ENCODE measurements around the gene BBS4.
"Not testable (repeated sequence)": the region's sequence is repeated elsewhere in the genome, so short reads cannot be mapped to it uniquely, and the experiment has no call there.

Gene BBS4, protein sequence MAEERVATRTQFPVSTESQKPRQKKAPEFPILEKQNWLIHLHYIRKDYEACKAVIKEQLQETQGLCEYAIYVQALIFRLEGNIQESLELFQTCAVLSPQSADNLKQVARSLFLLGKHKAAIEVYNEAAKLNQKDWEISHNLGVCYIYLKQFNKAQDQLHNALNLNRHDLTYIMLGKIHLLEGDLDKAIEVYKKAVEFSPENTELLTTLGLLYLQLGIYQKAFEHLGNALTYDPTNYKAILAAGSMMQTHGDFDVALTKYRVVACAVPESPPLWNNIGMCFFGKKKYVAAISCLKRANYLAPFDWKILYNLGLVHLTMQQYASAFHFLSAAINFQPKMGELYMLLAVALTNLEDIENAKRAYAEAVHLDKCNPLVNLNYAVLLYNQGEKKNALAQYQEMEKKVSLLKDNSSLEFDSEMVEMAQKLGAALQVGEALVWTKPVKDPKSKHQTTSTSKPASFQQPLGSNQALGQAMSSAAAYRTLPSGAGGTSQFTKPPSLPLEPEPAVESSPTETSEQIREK

DNA sequence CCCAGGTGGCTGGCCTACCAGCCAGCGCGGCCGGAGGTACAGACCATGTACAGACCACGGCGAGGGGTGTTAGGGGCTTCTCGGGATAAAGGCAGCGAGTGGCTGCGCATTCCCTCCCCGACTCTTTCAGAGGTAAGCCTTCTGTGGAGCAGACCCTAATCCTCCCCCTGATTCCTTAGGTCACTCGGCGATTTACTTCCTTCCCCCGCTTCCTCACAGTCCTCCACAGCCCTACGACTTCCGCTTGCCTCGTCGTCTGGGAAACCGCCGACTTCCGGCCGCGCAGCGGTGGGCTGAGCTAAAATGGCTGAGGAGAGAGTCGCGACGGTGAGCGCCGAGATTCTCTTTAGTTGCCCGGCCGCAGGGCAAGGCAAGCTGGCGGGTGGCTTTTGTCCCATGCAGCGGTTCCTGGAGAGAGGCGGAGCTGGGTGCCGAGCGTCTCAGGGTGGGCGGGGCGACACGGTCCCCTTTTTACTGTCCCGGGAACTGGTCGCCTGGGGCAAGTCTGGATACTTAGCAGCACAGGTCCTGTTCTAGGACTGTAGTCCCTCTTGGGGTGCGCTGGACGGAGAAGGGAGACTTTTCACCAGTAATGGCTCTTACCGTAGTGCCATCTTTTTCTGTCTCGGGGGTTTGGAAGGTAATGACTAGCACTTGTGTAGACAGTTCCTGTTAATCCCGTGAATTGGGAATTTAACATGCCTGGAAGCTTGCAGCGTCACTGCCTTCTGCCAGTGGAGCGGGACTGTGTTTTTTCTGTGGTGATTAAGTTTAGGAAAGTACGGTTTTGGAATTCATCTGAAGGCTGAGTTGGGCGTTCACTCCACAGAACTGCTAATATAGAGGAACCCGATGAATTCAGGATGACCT is at the start of gene BBS4, which contains the start of gene HIGD2B:
TSS of gene BBS4 (plus strand) at position 283 of the 870 bp plus-strand sequence. CDS start at position 304, 21 bp downstream.
TSS of gene HIGD2B (minus strand) at position 258 of the 870 bp plus-strand sequence. CDS start 9,808 bp downstream, outside the sequence.
- DNase-seq (ENCODE audit: low read depth), result peak; percentile 82

DNA sequence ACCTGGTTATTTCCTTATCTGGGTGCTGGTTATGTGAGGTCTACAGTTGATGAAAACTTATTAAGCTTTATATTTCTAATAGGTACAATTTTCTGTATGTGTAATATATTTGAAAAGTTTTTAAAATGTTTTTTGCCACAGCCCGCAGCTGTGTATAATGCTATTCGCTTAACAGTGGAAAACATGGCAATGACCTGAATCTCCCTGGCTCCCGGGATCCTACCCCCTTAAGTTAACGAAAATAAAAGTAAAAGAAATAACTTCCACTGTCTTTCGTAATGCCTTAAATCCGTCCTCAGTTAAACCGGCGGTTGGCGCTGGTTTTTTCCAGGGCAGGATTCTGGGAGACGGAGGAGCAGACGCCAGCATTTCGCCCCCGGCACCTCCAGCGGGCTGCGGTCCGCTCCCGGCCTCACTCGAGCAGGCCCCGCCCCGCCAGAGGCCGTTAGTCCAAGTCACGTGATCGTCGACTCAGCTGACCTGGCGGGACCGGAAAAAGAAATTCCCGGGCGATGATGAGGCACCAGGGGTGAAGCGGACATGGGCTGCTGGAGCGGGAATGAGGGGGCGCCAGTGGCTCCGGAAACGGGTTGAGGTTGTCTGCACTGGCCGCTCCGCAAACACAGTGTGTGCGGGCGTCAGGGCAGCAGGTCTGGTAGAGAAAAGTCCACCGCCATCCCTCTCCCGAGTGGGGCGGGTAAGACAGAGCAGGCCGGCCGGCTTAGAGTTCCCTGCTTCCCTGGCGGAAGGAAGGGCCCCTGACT is 49.3 kb upstream of the BBS4 start:
- peak; percentile 74 for DNase-seq (ENCODE audit: low read depth)

DNA sequence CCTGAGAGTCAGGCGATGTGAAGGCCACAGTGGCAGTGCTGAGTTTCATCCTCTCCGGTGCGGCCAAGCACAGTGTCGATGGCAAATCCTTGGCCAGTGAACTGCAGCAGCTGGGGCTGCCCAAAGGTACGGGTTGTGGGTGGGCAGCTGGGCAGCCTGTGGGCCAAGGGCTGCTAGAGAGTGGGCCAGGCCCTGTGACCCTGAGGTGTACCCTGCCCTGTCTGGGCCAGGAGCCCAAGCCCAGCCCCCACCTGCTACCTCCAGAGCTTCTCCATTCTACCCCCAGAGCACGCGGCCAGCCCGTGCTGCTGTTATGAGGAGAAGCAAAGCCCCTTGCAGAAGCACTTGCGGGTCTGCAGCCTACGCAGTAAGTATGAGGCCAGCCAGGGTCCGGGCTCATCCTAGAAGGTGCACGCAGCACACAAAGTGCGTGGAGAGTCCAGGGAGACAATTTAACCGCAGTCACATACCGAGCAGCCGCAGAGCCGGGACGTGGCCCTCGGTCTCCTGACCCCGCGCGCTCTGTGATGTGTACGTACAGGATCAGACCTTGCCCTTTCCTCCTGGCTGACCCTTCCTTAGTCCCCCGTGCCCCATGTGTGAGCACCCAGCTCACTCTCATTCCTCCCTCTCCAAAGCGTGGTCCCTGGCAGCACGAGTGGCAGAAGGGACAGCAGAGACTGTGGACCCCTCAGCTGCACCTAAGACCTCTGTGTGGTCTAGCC is 46.1 kb upstream of the BBS4 start:
- not testable (repeated sequence) for DNase-seq (ENCODE audit: low read depth)

DNA sequence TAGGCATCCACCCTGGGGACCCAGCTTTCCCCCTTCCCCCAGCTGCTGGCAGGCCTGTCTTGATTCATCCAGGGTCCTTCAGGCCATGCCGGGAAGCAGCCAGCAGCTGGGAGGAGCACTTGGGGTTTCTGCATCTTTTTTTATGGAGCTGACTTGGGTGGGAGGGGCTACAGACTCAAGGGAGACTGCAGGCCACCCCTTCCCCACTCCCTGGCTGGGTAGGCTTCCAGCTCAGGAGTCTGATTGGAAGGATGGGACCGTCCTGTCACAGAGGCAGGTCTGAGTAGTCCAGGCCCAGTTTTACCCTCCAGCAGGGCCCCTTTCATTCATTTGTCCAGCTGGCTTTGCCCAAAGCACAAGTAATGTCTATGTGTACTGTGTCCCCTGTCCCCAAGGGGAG is 43.7 kb upstream of the BBS4 start:
- not testable (repeated sequence) for DNase-seq (ENCODE audit: low read depth)

DNA sequence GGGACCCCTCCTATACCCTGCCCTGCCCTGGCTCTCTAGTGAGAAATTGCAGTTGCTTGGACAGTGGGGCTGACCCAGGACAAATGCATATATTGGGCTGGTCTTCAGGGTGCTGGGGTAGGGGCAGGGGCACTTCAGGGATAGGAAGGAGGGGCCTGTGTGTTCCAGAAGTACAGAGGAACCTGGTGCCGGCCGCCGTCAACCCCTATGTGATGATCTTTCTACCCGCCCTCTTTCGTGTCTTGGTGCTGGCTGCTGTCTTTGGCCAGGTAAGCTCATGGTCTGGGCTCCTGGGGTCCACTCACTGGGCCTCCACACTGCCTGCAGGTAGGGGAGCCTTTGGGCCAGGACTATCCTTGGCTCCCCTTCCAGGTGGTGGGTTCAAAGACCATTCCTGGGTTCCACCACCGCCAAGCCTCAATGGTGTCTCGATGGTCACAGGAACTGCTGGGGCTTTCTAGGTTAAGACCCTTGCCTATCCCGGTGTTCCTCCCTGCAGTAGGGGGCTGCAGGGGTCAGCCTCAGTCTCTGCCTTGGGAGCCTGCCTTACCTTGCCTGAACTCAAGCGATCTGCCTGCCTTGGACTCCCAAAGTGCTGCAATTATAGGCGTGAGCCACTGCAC is 37.3 kb upstream of the BBS4 start:
- DNase-seq (ENCODE audit: low read depth), result not testable (repeated sequence)

GRCh38 chr15:72654397-72654796 is 31.6 kb upstream of the BBS4 start, which contains the start of gene GOLGA6B:
Gene GOLGA6B, plus strand, starts transcription at chr15:72654697. Its CDS starts 41 bp downstream, at chr15:72654738.
- DNase-seq (ENCODE audit: low read depth), result not testable (repeated sequence)

GRCh38 chr15:72656014-72656413 is 30.0 kb upstream of the BBS4 start:
- DNase-seq (ENCODE audit: low read depth), result not testable (repeated sequence)

DNA sequence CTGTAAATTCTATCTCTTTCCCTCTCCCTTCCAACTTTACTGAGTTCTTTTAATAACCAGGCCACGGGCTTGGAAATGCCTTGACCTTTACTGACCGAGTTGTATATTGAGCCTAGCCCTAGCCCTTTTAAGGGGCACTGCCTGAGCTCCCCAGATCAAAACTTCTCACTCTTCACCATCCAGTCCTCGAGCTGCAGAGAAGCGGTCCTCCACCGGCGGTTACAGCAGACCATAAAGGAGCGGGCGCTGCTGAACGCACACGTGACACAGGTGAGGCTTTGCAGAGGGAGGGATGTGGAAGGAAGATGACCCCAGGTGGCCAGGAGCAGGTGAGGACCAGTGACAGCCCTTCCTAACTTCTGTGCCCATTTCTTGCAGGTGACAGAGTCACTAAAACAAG is 24.9 kb upstream of the BBS4 start:
- not testable (repeated sequence) for DNase-seq (ENCODE audit: low read depth)

DNA sequence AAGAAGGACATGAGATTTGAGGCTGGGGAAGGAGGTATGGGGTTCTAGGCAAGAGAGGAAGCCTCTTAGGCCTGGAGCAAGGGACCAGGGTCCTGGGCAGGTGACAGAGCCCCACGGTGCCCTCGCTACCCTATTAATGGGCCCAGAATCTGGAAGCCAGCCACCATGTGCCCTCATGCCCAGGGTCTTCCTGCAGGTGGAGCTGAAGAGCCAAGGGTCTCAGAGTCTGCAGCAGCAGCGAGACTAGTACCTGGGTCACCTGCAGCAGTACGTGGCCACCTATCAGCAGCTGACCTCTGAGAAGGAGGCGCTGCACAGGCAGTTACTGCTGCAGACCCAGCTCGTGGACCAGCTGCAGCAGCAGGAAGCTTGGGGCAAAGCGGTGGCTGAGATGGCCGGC is 22.1 kb upstream of the BBS4 start:
- DNase-seq (ENCODE audit: low read depth), result not testable (repeated sequence)

GRCh38 chr15:72665706-72666105 is 20.3 kb upstream of the BBS4 start:
- DNase-seq (ENCODE audit: low read depth), result not testable (repeated sequence)

DNA sequence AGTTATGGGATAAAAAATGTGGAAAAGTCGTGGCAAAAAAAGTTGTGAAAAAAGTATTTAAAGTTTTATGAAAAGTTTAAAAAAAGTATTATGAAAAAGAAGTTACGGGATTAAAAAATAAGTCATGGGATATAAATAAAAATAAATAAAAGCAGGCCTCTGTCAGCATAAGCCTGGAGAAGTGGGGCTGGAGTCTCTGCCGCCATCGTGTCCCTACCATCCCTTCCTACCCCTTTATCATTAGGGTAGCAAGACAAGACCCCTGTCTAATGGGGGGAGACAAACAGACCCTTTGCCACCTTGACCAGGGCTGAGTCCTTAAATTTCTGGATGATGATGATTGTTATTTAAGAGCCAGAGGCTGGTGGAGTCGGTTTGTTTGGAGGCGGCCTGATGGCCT is 16.2 kb upstream of the BBS4 start:
- DNase-seq (ENCODE audit: low read depth), result not testable (repeated sequence)

- DNase-seq (ENCODE audit: low read depth), result peak; percentile 38
These were observed 15.2 kb upstream of the BBS4 start for GRCh38 chr15:72670656-72671352.

GRCh38 chr15:72671525-72671924 is 14.5 kb upstream of the BBS4 start:
- DNase-seq (ENCODE audit: low read depth), result no peak

GRCh38 chr15:72676838-72677237 is 9.2 kb upstream of the BBS4 start:
- DNase-seq (ENCODE audit: low read depth), result no peak

- no peak for DNase-seq (ENCODE audit: low read depth)
These were observed 5.1 kb upstream of the BBS4 start for GRCh38 chr15:72680931-72681330.

- DNase-seq (ENCODE audit: low read depth), result no peak
These were observed 3.2 kb upstream of the BBS4 start for GRCh38 chr15:72682772-72683171.

DNA sequence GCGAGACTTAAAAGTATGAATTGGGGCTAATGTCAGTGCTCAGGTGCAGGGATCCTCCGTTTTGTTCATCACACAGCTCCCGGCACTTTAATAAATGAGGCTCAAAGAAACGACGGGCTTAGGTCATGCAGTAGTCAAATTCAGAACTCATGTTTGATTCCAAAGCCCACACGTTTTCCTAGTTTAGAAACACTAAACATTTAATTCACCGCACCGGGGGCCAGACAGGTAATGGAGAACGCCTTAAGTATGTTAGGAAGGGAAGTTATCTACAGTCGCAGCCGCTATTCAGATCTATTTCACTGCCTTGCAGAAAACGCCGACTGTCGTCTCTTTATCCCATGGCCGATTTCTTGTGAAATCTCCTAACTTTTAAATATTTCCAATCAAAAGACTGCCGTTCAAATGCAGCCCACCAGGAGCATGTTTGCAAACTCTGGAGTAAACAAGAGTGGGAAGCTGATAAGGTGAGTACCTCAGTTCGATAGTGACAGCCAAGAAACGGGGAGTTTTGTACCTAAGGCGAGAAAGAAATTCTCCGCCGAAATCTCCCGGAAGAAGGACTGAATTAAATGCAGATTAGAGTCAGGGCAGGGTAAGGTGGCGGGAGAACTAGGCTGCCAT is 594 bp upstream of the BBS4 start:
- no peak for DNase-seq (ENCODE audit: low read depth)

- DNase-seq (ENCODE audit: low read depth), result no peak
These were observed 2.7 kb downstream of the BBS4 start for GRCh38 chr15:72688697-72689096.

GRCh38 chr15:72690938-72691337 is 4.9 kb downstream of the BBS4 start:
- no peak for DNase-seq (ENCODE audit: low read depth)

Measured in amniotic epithelial cell (primary cell).